Epithelial cell of prostate (primary cell): Measurements from ENCODE around the gene GPS1.

Experiments used
- DNase-seq: peaks from one replicate; pipeline ENCODE4 v3.0.0-alpha.2; 2011; ENCODE audit warnings: low read depth, low spot score
- H3K27ac ChIP-seq: fragments of 450-650 bp; 2 replicates; pipeline ENCODE4 v1.5.1; 2017; ENCODE audit warnings: mild to moderate bottlenecking

Gene GPS1

GRCh38 chr17:82086941-82087906, 35.5 kb downstream of the GPS1 start:
- H3K27ac ChIP-seq = no peak overlapping the region
- no peak for DNase-seq

DNA sequence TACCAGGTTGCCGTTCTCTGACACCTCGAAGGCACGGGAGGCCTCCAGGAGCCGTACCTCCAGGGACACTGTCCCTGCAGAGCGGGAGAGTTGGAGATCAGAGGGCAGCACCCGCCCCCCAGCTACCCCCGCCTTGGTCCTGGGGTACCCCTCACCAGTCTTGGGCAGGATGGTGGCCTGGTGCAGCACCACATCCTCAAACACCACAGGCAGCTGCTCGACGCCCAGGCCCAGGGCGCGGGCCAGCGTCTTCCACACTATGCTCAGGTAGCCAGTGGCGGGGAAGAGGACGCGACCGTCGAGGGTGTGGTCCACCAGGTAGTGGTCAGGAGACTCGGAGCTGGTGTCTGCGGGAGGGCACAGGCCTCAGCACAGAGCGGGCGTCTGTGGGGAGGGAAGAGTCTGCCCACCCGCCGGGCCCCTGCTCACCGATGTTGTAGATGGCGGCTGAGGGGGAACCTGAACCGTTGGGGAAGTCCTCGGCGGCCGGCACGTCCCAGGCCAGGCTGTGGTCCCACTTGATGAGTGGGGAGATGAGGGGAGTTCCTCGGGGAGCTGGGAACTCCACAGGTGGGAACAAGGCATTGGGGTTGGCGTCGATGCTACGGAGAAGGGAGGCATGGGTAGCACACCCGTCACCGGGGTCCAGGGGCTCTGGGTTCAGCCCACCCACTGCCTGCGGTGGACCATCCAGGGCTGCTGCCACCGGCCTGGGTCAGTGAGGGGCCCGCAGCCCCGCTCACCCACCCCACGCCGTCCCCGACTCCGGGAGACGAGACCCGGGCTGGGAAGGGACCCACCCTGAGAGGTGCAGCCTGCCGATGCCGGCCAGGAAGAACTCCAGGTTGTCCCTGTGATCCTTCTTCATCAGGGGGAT, 36.5 kb downstream of the GPS1 start:
- no peak for DNase-seq
- no peak overlapping the region for H3K27ac ChIP-seq

DNA sequence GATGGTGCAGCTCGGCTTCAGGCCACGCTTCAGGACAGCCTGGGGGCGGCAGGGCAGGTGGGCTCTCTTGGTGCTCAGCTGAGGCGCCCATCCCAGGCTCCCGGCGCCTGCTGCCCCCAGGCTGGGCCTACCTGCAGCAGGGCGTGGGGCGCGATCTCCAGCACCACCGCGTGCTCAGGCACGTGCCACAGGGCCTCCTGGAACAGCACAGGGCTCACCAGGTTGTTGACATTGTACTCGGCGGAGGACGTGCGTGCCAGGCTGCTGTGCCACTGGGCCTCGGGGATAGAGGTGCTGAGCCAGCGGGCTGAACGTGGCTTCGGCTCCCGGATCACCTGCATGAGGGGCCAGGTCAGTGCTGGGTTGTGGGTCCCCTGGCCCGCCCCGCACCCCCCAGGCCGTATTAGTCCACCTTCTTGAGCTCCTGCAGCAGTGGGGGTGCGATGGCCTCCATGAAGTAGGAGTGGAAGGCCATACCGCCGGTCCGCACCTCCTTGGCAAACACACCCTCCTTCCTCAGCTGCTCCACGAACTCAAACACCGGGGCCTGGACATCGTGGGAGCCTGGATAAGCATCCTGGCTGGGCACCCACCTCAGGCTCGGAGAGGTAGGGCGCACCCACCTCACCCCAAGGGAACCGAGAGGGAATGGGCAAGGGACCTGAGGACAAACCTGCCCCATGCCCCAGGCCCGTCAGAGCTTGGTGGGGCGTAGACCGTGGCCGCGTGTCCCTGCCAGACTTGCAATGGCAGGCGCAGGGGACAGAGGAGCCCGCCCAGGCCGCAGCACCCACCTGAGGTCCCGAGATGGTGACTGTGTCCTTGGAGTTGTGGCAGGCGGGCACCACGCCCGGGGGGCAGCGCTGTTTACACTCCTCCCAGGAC, 37.4 kb downstream of the GPS1 start:
- H3K27ac ChIP-seq = no peak overlapping the region
- no peak for DNase-seq

- DNase-seq = no peak
- no peak overlapping the region for H3K27ac ChIP-seq
These were observed 38.2 kb downstream of the GPS1 start for GRCh38 chr17:82089723-82090548.

GRCh38 chr17:82090549-82091263, 39.0 kb downstream of the GPS1 start:
- no peak overlapping the region for H3K27ac ChIP-seq
- DNase-seq = no peak

DNA sequence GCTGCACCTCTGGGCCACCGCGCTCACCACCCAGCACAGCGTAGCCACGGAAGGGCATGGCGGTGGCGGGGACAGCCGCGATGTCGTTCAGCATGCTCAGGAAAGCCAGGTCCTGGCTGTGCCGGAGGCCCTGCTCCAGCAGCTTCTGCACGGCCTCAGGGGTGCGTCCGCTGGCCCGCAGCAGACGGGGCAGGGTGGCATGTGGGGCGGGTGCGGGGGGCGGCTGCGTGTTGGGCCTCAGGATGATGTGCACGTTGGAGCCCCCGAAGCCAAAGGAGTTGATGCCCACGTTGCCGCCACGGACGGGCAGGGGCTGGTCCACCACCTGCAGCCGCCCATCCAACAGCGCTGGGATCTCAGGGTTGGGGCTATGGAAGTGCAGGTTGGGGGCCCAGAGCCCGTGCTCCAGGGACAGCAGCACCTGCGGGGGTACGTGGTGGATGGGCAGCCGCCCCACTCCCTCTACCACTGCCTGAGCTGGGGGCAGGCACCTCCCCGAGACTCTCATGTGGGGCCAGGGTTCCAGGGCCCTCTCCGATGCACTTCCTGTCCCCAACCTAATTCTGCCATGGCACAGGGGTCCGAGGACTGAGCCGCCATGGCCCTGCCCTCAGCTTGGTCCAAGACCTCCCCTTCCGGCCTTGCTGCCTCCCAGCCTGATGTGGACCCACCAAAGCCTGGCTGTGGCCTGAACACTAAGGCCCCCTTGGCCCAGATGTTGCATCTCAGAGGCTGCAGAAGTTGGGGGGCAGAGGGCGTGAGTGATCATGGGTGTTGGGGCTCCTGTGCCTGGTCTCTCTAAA, 39.8 kb downstream of the GPS1 start:
- DNase-seq = no peak
- H3K27ac ChIP-seq = no peak overlapping the region

DNA sequence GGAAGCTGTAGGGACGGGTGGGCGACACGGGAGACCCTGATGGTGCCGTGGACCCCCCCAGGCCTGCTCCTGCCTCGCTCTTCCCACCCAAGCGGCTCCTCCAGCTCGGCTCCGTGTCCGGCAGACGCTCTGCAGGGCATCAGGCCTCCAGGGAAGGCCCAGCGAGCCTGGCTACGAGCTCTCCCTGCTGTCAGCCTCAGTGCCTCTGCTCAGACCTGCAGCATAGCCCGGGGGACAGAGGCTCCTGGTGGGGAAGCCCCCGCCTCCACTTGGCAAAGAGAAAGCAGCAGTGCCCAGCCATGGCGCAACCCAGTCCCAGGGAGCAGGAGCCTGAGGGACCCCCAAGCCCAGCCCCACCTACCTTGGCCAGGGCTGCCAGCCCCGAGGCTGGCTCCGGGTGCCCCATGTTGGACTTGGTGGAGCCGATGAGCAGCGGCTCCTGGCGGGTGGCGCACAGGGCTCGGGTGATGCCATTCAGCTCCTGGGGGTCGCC, 40.4 kb downstream of the GPS1 start:
- H3K27ac ChIP-seq = no peak overlapping the region
- DNase-seq = no peak

GRCh38 chr17:82092628-82092994, 40.9 kb downstream of the GPS1 start:
- DNase-seq = no peak

GRCh38 chr17:82092995-82093751, 41.5 kb downstream of the GPS1 start:
- DNase-seq = no peak

More at GRCh38 chr17:82092628-82092994, 40.9 kb downstream of the GPS1 start:
- no peak overlapping the region for H3K27ac ChIP-seq

DNA sequence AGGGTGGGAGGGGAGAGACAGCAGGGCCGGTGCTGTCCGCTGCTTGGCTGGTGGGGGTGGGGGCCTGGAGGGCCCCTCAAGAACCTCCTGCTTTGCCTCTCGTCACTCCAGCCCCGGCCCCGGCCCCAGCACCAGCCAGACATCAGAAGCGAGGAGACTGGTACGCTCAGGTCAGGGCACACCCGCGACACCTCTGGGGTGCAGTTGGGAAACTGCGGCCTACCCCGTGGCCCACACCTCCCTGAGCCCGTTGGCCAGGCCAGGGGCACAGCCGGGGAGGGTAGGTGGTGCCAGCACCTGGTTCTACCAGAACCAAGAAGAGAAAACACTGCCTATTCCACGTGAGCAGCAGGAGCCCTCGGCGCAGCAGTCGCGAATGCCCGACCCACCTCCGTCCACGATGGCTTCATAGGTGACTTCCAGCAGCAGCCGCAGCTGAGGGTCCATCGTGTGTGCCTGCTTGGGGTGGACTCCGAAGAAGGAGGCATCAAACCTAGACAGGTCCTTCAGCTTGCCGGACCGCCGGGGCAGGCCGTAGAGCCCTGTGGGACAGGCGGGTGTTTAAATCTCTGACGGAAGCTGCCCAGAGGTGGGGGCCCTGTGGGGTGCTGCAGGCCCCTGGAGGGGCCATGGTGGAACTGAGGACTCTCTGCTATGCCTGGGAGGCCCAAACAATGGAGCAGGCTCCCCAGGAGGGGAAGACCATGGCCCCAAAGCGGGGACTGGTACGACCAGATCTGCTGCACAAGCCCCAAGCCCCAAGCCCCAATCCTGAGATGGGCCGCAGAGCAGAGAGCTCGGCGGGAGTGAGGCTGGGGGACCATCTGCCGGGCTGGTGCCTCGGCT, 43.5 kb downstream of the GPS1 start:
- no peak for DNase-seq
- H3K27ac ChIP-seq = no peak overlapping the region

More at GRCh38 chr17:82092995-82093751, 41.5 kb downstream of the GPS1 start:
- H3K27ac ChIP-seq = no peak overlapping the region

DNA sequence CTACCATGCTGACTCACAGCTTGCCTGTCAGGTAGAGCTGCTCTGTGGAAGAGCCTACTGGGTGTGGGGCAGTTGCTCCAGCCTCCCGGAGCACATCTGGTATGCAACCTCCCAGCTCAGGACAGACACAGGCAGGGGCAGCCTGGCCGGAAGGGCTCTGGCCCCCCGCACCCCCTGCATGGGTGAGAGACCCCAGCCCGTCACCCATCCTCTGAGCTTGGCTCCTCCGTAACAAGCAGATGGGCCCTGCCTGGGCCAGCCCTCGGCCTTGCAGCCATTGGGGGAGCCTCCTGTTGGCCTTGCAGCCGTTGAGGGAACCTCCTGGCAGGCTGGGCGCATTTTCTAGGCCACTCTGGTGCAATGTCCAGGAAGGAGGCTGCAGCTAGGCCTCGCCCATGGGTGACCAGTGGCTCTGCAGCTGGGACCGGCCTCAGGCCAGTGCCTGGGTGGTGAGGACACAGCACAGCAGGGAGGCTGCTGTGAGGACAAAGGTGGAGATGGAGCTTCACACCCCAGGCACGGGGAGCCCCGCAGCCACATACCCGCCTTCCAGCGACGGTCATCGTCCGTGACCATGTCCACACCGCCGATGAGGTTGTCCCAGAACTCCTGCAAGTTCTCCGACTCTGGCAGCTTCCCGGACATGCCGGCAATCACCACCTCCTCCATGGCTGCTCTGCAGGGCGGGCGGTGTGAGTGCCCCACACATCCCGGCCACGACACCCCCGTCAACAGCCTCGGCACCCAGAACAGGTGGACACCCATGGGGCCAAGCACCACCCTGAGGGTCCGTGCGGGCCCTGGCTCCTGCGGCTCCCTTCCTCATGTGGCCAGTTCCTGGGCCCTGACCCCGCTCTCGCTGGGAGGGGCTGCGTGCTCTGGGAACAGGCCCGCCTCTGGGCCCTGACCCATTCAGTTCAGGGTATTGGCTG, 44.3 kb downstream of the GPS1 start:
- no peak for DNase-seq

DNA sequence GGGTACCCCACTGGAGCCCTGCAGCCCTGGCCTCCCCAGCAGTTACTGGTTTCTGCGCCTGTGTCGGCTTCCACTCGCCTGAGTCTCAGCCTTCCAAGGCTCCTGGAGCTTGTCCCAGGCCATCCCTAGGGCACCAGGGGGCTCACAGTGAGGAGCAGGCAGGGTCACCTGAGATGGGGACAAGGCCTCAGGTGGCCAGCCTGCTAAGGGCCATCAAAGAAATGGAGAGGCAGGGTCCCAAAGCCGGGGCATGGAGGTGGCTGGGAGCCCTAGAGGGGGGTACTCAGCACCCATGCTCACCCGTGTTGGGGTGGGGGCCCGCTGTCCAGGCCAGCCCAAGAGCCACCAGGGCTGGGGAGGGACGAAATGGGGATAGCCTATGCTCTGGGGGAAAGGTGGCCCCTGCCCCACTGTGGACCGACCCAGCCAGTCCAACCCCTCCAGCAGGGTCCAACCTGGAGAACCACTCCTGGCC, 45.0 kb downstream of the GPS1 start:
- peak overlapping the region; percentile 79 for H3K27ac ChIP-seq
- DNase-seq = no peak

More for the DNA sequence above, 44.3 kb downstream of the GPS1 start:
- peak overlapping the region; percentile 79 for H3K27ac ChIP-seq

DNA sequence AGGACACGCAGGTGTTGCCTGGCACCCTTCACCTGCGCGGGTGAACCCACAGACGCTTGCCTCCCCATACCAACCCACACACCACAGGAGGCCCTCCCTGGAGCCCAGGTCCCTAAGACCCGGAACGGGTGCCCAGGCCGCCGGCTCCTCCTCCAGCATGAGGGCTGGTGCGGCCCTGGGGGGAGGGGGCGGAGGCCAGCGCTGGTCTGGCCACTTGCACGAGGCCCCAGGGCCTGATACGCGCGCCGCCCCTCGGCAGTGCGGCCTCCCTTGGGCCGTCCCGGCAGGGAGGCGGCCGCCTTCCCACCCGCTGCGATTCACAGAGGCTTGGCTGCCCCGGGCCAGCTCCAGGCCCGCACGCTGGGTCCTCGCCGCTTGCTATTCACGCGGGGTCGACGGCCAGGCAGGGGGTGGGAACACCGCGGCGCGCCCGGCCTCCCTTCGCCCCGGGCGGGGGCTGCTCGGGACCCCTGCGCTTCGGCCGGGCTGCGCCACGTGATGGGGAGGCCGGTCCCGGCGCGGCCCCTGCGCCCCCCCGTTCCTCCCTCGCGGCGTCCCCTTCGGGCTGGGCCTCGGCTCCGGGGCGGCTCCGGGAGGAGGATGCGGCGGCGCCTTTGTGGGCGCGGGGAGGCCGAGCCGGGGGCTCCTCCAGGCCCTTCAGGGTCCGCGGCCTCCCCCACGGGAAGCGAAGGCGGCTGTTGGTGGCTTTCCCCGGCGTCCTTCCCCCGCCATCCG, 45.7 kb downstream of the GPS1 start:
- peak overlapping the region; percentile 79 for H3K27ac ChIP-seq
- no peak for DNase-seq

GRCh38 chr17:82097919-82098168, 46.1 kb downstream of the GPS1 start:
- H3K27ac ChIP-seq = peak overlapping the region; percentile 79
- DNase-seq = no peak
